ENCODE data around the gene ELMOD3. TPM values are rescaled to one million over a fixed set of nuclear protein-coding genes. Genes with fewer than 3 reads are reported as not detected.

Gene ELMOD3
- total and polyA plus RNA-seq, 2 of the 8 experiments (the other 6 are each of a cell fraction or from before 2014, with no cell fraction given): 8.5 to 10.2 TPM

DNA sequence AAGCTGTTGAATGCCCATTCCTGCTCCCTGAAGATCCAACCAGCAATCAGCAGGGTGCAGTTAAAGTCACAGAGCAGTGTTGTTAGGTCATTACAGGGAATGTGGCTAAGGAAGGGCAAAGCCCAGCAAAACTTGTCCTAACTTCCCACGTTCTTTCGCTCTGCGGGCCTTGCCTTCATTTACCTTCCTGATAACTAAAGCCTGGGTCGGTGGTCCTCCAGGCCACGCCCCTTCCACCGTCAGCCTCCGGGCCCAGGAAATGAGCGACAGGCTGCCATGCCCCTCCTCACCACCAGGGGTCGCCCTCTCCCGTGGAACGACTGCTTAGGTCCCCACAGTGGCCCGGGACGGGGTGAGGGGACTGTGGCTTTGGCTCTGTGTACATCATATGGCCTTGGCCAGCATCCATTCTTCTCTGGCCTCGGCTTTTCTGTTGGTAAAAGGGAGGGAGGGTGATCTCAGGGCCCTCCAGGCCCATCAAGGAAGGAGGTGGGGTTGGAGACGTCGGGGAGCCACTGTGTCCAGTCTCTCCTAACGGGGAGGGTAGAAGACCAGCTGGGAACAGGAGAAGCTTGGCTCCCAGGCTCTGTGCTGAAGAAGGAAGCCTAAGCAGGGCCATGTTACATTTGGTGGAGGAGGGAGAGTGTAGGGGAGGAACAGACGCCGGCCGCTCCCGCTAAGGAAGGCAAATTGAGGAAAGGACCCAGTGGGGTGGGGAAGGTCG is 66.1 kb downstream of the ELMOD3 start (continued):
- TF ChIP-seq GABPA (IDR thresholded peaks at IDR 0.05; ENCODE audit: borderline replicate concordance, insufficient read depth, low read length): no peak; the same call in 1 of the 2 replicates
- TF ChIP-seq GTF2F1 (IDR thresholded peaks at IDR 0.05; ENCODE audit: borderline replicate concordance, low read depth, low read length): no peak
- TF ChIP-seq, protein P1, sequence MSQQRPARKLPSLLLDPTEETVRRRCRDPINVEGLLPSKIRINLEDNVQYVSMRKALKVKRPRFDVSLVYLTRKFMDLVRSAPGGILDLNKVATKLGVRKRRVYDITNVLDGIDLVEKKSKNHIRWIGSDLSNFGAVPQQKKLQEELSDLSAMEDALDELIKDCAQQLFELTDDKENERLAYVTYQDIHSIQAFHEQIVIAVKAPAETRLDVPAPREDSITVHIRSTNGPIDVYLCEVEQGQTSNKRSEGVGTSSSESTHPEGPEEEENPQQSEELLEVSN (IDR thresholded peaks at IDR 0.05): no peak
- no peak for TF ChIP-seq CBX5 (IDR thresholded peaks at IDR 0.05; ENCODE audit: low read depth, low read length)
- no peak for TF ChIP-seq JUND (IDR thresholded peaks at IDR 0.05; ENCODE audit: low read length)
- TF ChIP-seq SP2 (IDR thresholded peaks at IDR 0.05; ENCODE audit: low read length): no peak
- peak; percentile 99 to 100 for TF ChIP-seq RAD21 (IDR thresholded peaks at IDR 0.05 in 1 of 2, conservative IDR thresholded peaks at IDR 0.05 in 1 of 2; ENCODE audit: low read depth in 2 of 2, low read length in 2 of 2)
- no peak for TF ChIP-seq FOSL1 (IDR thresholded peaks at IDR 0.05; ENCODE audit: insufficient read depth, low read depth, low read length)
- TF ChIP-seq YY1 (IDR thresholded peaks at IDR 0.05; ENCODE audit: low read depth, low read length): peak; percentile 65; the same call in 1 of the 2 replicates
- peak; percentile 83 for TF ChIP-seq BACH1 (IDR thresholded peaks at IDR 0.05; ENCODE audit: low read length)
- no peak for TF ChIP-seq EGR1 (IDR thresholded peaks at IDR 0.05; ENCODE audit: borderline replicate concordance, low read depth, low read length)
- no peak for TF ChIP-seq BRCA1 (IDR thresholded peaks at IDR 0.05; ENCODE audit: low read depth, low read length)
- peak; percentile 14 for TF ChIP-seq KDM4A (IDR thresholded peaks at IDR 0.05; ENCODE audit: low read depth, low read length, severe bottlenecking)
- TF ChIP-seq, protein P2, sequence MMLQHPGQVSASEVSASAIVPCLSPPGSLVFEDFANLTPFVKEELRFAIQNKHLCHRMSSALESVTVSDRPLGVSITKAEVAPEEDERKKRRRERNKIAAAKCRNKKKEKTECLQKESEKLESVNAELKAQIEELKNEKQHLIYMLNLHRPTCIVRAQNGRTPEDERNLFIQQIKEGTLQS (IDR thresholded peaks at IDR 0.05; ENCODE audit: insufficient read depth, low read depth, low read length): no peak
- TF ChIP-seq SUZ12 (IDR thresholded peaks at IDR 0.05; ENCODE audit: low read length): no peak

All from H1 (cell line).